ENCODE results near the gene MFAP3L.

Gene MFAP3L

DNA sequence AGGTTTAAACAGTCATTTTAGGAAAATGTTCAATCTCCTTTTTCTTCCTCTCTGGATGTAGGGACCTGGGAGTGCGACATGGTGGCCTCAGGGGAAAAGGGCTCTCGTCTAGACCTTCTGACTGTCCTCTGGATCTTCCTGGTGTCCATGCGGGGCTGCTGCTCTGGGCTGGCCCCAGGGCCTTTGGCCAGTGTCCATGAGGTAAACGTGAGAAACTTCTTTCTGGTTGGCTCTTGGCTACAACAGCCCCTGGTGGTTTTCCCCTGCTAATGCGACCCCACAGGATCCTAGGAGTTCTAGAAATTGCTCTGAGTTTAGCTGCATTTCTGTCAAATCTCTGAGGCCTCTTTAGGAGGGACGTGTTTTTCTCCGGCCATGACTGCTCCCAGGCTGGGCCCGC lies 85.7 kb downstream of the MFAP3L start:
- H3K27me3 ChIP-seq (ENCODE audit: control insufficient read depth in 1 of 2, insufficient read depth in 2 of 2, low read length in 2 of 2) = no peaks in the 10 kb centered on the region
- no peak overlapping the region for H3K4me3 ChIP-seq (ENCODE audit: low read length in 2 of 2)
- no peak overlapping the region for H3K27ac ChIP-seq (ENCODE audit: low read length)
- no peaks in the 10 kb centered on the region for H3K9me3 ChIP-seq (ENCODE audit: control insufficient read depth in 2 of 2, low read length in 2 of 2)
- no peak overlapping the region for H3K9ac ChIP-seq (ENCODE audit: low read length in 2 of 2)
- no peaks in the 10 kb centered on the region for H3K4me1 ChIP-seq (ENCODE audit: control insufficient read depth, insufficient read depth, low read length)
- no peaks in the 10 kb centered on the region for H3K36me3 ChIP-seq (ENCODE audit: control insufficient read depth in 2 of 2, insufficient read depth in 2 of 2, low read length in 2 of 2)

All from stomach smooth muscle (tissue), 2 donors.